AG10803 (cell line): ENCODE measurements around the gene SELENOO.

ENCODE experiments used
- DNase-seq: peaks from one replicate; pipeline ENCODE4 v3.0.0; 2010; ENCODE audit warnings: low read depth
- H3K4me3 ChIP-seq: 2 replicates; pipeline ENCODE4 v1.5.1; 2011; ENCODE audit warnings: mild to moderate bottlenecking, low read length, control low read depth
- TF ChIP-seq, protein P1 (sequence below): conservative IDR thresholded peaks from 2 replicates; pipeline ENCODE4 v1.5.1; 2011; ENCODE audit warnings: mild to moderate bottlenecking, low read length, control low read depth, inconsistent platforms

The SELENOO gene

DNA sequence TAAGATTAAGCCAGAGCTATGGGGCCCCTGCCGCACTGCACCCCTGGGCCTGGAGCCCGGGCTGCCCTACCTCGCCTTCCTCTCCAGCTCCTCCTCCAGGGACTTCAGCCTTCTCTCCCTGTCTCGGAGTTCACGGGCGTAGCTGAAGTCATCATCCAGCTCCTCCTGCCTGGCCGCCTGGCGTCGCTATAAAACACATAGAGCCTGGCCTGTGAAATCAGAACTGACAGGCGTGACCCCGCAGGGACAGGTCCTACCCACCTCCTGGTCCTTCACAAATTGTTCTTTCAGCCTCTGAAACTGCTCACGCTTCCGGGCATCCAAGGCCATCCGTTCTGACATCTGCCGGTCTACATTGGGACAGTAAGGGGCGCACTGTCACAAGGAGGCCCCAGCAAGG lies 23.3 kb downstream of the SELENOO start:
- DNase-seq: no peak
- no peak overlapping the region for H3K4me3 ChIP-seq
- TF ChIP-seq, protein P1, sequence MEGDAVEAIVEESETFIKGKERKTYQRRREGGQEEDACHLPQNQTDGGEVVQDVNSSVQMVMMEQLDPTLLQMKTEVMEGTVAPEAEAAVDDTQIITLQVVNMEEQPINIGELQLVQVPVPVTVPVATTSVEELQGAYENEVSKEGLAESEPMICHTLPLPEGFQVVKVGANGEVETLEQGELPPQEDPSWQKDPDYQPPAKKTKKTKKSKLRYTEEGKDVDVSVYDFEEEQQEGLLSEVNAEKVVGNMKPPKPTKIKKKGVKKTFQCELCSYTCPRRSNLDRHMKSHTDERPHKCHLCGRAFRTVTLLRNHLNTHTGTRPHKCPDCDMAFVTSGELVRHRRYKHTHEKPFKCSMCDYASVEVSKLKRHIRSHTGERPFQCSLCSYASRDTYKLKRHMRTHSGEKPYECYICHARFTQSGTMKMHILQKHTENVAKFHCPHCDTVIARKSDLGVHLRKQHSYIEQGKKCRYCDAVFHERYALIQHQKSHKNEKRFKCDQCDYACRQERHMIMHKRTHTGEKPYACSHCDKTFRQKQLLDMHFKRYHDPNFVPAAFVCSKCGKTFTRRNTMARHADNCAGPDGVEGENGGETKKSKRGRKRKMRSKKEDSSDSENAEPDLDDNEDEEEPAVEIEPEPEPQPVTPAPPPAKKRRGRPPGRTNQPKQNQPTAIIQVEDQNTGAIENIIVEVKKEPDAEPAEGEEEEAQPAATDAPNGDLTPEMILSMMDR: no peak

DNA sequence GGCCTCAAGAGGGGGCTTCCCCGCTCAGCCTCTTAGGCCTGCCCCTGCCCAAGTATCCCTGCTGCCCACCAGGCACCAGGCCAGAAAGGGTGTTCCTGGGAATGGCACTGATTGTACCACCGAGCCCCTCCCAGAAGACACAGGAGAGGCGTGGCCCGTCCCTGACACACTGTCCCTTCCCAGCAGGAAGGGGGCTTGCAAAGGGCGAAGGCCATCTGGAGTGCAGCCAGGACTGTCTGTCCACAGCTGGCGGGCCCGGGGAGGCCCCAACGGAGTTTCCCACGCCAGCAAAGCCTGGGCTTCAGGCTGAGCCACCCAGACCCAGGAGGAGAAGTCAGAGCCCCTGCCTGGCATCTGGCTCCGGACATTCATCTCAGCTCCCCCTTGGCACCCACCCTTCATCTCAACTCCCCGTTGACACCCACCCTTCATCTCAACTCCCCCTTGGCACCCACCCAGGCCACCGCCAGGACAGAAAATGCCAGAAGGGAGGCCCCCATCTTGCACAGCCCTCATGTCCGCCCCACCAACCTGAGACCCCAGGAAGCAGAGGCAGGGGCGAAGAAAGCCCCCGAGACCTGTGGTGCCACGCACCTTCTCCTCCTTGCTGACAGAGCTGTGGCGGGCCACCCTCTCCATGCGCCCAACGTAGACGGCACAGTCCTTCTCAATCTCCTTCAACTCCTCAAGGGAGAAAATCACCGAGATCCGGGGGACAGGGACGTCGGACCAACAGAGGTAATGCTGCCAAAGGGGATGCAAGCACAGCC lies 24.6 kb downstream of the SELENOO start:
- DNase-seq: no peak
- TF ChIP-seq, protein P1: no peak
- H3K4me3 ChIP-seq: no peak overlapping the region

DNA sequence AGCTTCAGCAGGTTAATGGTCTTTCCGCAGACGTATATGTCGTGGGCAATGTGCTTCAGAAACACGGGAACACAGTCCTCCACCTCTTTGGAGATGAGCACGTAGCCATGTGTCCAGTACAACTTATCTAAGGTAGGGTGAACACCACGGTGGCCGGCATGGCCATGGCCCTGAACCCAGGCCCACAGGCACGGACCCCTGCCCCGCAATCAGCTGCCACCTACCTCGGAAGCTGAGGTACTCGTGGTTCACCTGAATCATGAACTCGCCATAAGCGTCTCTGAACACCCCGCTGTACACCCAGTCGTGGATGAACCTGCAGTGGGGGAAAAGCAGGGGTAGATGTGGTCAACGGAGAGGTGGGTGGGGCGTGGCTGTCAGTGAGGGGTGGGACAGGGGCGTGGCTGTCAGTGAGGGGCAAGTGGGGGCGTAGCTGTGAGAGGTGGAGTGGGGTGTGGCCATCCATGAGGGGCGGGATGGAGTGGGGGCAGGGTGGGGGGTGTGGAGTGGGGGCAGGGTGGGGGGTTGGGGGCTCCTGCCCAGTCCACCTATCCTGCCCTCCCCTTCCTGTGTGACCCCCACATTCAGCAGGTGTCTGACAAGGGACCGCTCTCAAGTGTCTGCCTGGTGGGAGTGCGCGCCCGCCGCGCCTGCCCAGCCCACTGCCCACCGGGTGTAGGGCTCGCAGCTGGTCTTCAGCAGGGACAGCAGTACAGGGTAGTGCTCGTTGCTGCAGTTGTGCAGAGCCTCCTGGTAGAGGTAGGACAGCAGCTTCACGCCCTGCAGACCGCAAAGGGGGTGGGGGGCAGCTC lies 25.5 kb downstream of the SELENOO start:
- H3K4me3 ChIP-seq: no peak overlapping the region
- TF ChIP-seq, protein P1: no peak
- DNase-seq: no peak

DNA sequence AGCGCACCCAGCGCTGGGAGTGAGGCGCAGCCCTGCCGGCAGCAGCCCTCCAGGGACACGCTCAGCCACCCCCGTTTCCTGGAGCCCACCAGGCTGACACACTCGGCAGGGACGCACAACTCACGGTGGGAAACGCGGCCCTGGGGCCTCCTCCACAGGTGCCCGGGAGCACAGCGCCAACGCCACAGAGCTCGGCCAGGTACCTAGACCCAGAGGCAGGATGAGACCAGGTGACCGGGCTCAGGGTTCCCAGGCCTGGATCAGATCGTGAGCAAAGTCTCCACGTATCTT lies 26.0 kb downstream of the SELENOO start:
- TF ChIP-seq, protein P1: no peak
- H3K4me3 ChIP-seq: no peak overlapping the region
- DNase-seq: no peak

DNA sequence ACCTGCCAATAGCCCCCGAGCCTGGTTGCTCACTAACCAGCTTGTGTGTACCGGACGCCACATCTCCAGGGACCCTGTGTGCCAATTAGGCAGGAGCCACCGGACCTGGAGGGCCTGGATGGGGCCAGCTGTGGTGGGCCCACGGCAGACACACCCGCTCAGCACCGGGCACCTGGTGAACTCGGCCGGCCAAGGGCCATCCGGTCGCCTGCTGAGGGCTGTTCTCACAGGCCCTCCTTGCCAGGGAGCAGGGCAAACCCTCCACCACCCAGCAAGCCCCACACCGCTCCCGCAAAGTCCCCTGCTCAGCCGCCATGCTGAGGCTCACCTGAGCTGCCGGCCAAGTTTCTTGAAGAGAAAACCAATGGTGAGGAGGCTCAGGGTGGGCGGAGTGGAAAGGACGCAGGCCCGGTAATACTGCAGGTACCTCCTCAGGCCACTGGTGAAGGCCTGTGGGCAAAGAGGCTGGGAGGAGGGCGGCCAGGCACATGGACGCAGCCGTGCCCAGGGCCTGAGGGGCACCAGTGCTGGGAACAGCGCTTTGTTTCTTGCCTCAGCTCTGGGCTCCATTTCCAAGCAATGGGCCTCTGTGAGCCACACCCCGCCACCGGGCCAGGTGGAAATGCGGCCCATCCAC lies 26.9 kb downstream of the SELENOO start:
- H3K4me3 ChIP-seq: no peak overlapping the region
- TF ChIP-seq, protein P1: no peak
- DNase-seq: no peak

DNA sequence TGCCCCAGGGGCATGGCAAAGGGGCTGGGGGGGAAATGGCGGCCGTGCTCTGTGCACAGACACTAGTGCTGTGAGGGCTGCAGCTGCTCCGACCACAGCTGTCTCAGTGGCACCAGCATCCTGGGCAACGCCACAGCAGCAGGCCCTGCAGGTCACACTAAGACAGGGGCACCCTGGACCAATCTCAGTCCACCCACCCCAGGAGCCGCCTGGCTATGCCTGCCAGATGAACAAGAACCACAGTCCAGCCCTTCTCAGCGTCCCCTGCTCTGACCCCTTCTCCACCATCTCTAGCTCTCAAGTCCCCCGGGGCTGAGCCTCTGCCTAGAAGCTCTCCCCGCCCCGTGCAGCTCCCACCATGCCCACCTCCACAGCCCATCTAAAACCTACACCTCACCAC lies 27.6 kb downstream of the SELENOO start:
- TF ChIP-seq, protein P1: no peak
- DNase-seq: no peak
- H3K4me3 ChIP-seq: no peak overlapping the region

DNA sequence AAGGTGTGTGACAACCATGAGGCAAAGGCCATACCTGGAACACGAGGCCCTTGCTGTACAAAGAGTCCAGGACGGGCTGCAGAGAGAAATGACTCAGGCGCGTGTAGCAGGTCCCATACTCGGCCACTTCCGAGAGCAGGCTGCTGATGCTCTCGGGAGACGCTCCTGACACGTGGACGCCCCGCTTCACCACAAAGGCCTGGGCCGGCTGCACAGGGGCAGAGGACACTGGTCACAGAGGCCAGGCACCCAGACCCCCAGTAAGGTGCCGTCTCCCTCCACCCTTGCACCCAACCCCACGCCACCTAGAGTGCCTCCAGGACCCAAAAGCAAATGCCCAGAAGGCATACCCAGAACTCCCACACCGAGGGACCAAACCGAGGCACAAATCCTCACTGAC lies 28.6 kb downstream of the SELENOO start:
- no peak overlapping the region for H3K4me3 ChIP-seq
- TF ChIP-seq, protein P1: no peak
- DNase-seq: no peak
